GM10266 (cell line): ENCODE measurements around the gene SPRED1.

ENCODE experiments used
- DNase-seq: peaks from one replicate; pipeline ENCODE4 v3.0.0; 2012; ENCODE audit errors: extremely low spot score
- TF ChIP-seq, protein P1 (sequence below): IDR thresholded peaks from 2 replicates; pipeline ENCODE4 v1.5.1; 2012; ENCODE audit warnings: mild to moderate bottlenecking, low read depth; ENCODE audit not compliant: control insufficient read depth, insufficient read depth; ENCODE audit errors: missing control alignments

Gene SPRED1

GRCh38 chr15:38252481-38253350 lies at the start of gene SPRED1:
Gene SPRED1, plus strand, starts transcription at chr15:38252836. Its CDS starts 350 bp downstream, at chr15:38253186.
- DNase-seq, result peak; percentile 36
- TF ChIP-seq, protein P1, sequence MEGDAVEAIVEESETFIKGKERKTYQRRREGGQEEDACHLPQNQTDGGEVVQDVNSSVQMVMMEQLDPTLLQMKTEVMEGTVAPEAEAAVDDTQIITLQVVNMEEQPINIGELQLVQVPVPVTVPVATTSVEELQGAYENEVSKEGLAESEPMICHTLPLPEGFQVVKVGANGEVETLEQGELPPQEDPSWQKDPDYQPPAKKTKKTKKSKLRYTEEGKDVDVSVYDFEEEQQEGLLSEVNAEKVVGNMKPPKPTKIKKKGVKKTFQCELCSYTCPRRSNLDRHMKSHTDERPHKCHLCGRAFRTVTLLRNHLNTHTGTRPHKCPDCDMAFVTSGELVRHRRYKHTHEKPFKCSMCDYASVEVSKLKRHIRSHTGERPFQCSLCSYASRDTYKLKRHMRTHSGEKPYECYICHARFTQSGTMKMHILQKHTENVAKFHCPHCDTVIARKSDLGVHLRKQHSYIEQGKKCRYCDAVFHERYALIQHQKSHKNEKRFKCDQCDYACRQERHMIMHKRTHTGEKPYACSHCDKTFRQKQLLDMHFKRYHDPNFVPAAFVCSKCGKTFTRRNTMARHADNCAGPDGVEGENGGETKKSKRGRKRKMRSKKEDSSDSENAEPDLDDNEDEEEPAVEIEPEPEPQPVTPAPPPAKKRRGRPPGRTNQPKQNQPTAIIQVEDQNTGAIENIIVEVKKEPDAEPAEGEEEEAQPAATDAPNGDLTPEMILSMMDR, result no peak

DNA sequence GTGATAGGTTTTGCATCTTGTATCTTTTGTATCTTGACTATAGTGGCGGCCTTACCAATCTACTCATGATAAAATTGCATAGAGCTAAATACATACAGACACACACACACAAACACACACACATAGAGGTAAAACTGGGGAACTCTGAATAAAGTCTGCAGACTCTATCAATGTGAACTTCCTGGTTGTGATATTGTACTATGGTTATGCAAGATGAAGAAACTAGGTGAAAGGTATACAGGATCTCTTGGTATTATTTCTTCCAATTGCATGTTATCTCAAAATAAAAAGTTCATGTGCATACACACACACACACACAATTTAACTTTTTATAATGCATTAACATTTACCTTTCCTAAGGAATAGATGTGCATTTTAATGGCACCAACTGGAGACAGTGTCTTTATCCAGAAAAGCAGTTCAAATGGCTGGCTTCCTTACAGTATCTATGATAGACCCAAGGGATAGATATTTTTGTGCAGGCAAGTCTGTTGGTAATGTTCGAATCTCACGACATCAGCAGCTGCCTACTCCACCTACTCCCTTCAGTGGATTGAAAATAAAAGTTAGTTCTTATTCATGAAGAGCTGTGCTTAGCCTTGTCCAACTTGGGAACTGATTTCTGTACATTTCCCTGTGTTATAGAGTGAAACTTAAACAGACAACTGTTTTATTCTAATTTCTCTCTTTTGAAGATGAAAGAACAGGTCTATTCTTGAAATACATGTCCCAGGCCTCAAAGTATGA lies 46.9 kb upstream of the SPRED1 start:
- no peak for DNase-seq
- TF ChIP-seq, protein P1, result no peak

DNA sequence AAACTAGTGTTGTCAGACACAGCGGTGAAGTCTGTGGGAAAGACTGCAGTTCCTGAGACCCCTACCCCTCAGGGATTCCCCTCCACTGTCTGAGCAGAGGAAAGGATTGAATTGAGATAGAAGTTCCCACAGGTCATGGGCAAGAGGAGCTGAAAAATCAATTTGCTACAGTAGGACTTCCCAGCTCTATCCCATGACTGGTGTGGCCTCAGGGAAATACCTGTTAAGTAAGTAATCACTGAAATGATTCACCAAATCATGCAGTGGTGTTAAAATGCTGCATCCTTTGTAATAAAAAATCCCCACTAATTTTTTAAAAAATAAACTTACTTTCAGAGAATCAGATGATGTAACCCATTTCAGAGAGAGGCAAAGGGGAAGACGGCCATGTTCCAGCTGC lies 45.0 kb upstream of the SPRED1 start:
- no peak for DNase-seq
- TF ChIP-seq, protein P1, result no peak

DNA sequence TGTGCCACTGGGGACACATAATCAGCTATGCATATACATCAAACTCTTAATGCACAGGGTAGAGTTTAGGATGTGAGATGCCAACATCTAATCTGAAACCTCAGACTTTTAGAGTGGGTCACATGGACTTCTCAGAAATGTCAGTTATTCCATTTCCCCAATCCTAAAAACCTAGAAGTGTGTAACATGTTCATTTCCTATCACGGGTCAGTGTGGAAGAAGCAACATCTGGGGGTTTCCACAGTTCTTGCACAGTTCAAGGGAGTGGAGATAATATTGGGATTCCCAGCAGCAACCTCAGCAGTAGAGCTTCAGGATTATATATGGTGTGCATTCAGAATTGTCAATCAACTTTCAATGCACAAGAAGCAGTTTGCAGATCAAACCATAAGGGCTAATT lies 44.4 kb upstream of the SPRED1 start:
- TF ChIP-seq, protein P1, result no peak
- no peak for DNase-seq

DNA sequence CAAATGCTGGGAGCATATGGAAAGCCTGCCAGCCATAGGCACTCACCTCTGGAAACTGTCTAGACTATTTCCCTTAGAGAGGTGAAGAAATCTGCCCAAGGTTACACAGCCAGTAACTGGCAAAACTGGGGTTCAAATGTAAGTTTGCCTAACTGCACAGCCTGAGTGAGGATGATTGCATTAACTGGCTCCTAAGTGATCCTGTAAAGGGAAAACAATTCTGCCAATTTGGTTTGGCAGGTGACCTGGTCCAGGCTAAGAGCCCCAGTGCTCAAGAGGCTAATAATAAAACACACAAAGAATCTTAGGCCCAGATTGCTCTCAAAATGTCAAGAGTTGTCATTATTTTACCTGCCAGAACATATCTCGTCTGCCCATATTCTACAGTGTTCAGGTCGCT lies 43.9 kb upstream of the SPRED1 start:
- TF ChIP-seq, protein P1, result no peak
- no peak for DNase-seq

DNA sequence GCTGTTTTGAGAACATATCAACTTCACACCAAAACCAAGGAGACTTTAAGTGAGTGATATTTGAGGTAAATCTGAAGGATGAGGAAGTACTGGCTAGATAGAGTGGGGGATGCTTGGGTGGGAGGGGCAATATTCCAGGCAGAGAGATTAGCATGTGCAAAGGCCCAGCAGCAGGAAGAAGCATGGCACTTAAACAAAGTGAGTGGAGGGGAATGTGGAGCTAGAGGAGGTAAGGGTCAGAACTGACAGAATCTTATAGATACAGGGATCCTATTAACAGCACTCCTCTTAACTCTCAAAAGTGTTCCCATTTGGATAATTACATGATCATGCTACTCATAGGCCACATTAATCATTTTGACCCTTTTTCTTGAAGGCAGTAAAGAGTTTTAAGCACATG lies 41.4 kb upstream of the SPRED1 start:
- TF ChIP-seq, protein P1, result no peak
- DNase-seq, result no peak

- TF ChIP-seq, protein P1, result no peak
Measured at GRCh38 chr15:38211811-38212210, 40.8 kb upstream of the SPRED1 start.

More at GRCh38 chr15:38211811-38212210, 40.8 kb upstream of the SPRED1 start:
- no peak for DNase-seq
